Measurements from ENCODE around the gene MED12L. TPM values are rescaled to one million over a fixed set of nuclear protein-coding genes. Genes with fewer than 3 reads are reported as not detected.

Gene MED12L
- polyA plus RNA-seq, 1 donor from 2014 or later = 28.5 TPM

- TF ChIP-seq CTCF (IDR thresholded peaks at IDR 0.05; ENCODE audit: poor library complexity, severe bottlenecking) = peak; percentile 82
- TF ChIP-seq POLR2AphosphoS5 (IDR thresholded peaks at IDR 0.05) = no peak
- peak; percentile 90 for TF ChIP-seq SMC3 (conservative IDR thresholded peaks at IDR 0.05; ENCODE audit: poor library complexity)
- peak; percentile 79 for TF ChIP-seq RAD21 (conservative IDR thresholded peaks at IDR 0.05)
- H3K36me3 ChIP-seq (ENCODE audit: insufficient read depth, low read length) = no peaks in the 10 kb centered on the region
Observed at GRCh38 chr3:151439652-151440125, 354.2 kb downstream of the MED12L start.

GRCh38 chr3:151440940-151441339 is 355.5 kb downstream of the MED12L start:
- no peaks in the 10 kb centered on the region for H3K36me3 ChIP-seq (ENCODE audit: insufficient read depth, low read length)
- no peaks in the 10 kb centered on the region for H3K79me2 ChIP-seq (replicated peaks; ENCODE audit: insufficient read depth, low read length)
- no peak overlapping the region for H3K4me3 ChIP-seq (ENCODE audit: low read length)
- no peak overlapping the region for H2AFZ ChIP-seq (ENCODE audit: low read depth, low read length)
- H3K27me3 ChIP-seq (ENCODE audit: insufficient read depth, low read depth, low read length) = no peaks in the 10 kb centered on the region
- H3K9me2 ChIP-seq (ENCODE audit: insufficient read depth, low read length) = no peaks in the 10 kb centered on the region
- H3K27ac ChIP-seq (ENCODE audit: low read length) = no peak overlapping the region
- no peaks in the 10 kb centered on the region for H3K9me3 ChIP-seq (ENCODE audit: low read length)
- H4K20me1 ChIP-seq (ENCODE audit: insufficient read depth) = no peaks in the 10 kb centered on the region
- H3F3A ChIP-seq (ENCODE audit: insufficient read depth, low read length, poor library complexity, severe bottlenecking) = no peaks in the 10 kb centered on the region
- no peak overlapping the region for H3K9ac ChIP-seq (ENCODE audit: low read length)
- no peak overlapping the region for H3K4me2 ChIP-seq (ENCODE audit: low read length)
- TF ChIP-seq SMC3 (conservative IDR thresholded peaks at IDR 0.05; ENCODE audit: poor library complexity) = no peak
- no peak for TF ChIP-seq REST (IDR thresholded peaks at IDR 0.05; ENCODE audit: borderline replicate concordance)
- no peak for TF ChIP-seq POLR2AphosphoS5 (IDR thresholded peaks at IDR 0.05)
- TF ChIP-seq TAF1 (IDR thresholded peaks at IDR 0.05; ENCODE audit: low read depth) = no peak
- no peak for TF ChIP-seq MXI1 (conservative IDR thresholded peaks at IDR 0.05; ENCODE audit: poor library complexity, severe bottlenecking)
- TF ChIP-seq CTCF (IDR thresholded peaks at IDR 0.05; ENCODE audit: poor library complexity, severe bottlenecking) = no peak
- TF ChIP-seq RAD21 (conservative IDR thresholded peaks at IDR 0.05) = no peak
- TF ChIP-seq EP300 (conservative IDR thresholded peaks at IDR 0.05; ENCODE audit: poor library complexity, severe bottlenecking) = no peak
- TF ChIP-seq EZH2 (IDR thresholded peaks at IDR 0.05; ENCODE audit: borderline replicate concordance, insufficient read depth, low read length, poor library complexity, severe bottlenecking) = no peak

More at GRCh38 chr3:151439652-151440125, 354.2 kb downstream of the MED12L start:
- Histone ChIP-seq H3K27ac (ENCODE audit: low read length) (no peak overlapping the region), H3K9me3 (ENCODE audit: low read length) (no peaks in the 10 kb centered on the region), H3K79me2 (replicated peaks; ENCODE audit: insufficient read depth, low read length) (no peaks in the 10 kb centered on the region), H2AFZ (ENCODE audit: low read depth, low read length) (no peak overlapping the region), H3K4me2 (ENCODE audit: low read length) (no peak overlapping the region), H3K9ac (ENCODE audit: low read length) (no peak overlapping the region), H3K27me3 (ENCODE audit: insufficient read depth, low read depth, low read length) (no peaks in the 10 kb centered on the region), H4K20me1 (ENCODE audit: insufficient read depth) (no peaks in the 10 kb centered on the region), H3F3A (ENCODE audit: insufficient read depth, low read length, poor library complexity, severe bottlenecking) (no peaks in the 10 kb centered on the region), H3K4me3 (ENCODE audit: low read length) (no peak overlapping the region), H3K9me2 (ENCODE audit: insufficient read depth, low read length) (no peaks in the 10 kb centered on the region)
